Measurements from ENCODE around the gene HS3ST5.

GRCh38 chr6:114240796-114241195 is 102.0 kb downstream of the HS3ST5 start:
- TF ChIP-seq, protein P1, sequence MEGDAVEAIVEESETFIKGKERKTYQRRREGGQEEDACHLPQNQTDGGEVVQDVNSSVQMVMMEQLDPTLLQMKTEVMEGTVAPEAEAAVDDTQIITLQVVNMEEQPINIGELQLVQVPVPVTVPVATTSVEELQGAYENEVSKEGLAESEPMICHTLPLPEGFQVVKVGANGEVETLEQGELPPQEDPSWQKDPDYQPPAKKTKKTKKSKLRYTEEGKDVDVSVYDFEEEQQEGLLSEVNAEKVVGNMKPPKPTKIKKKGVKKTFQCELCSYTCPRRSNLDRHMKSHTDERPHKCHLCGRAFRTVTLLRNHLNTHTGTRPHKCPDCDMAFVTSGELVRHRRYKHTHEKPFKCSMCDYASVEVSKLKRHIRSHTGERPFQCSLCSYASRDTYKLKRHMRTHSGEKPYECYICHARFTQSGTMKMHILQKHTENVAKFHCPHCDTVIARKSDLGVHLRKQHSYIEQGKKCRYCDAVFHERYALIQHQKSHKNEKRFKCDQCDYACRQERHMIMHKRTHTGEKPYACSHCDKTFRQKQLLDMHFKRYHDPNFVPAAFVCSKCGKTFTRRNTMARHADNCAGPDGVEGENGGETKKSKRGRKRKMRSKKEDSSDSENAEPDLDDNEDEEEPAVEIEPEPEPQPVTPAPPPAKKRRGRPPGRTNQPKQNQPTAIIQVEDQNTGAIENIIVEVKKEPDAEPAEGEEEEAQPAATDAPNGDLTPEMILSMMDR (IDR thresholded peaks at IDR 0.05): no peak
- TF ChIP-seq POLR2AphosphoS5 (IDR thresholded peaks at IDR 0.05) (no peak), EP300 (IDR thresholded peaks at IDR 0.05) (no peak)

Measured in suprapubic skin (tissue), 4 donors.